PC-9 (cell line): Measurements from ENCODE around the gene CRYGB. TPM values are rescaled to one million over a fixed set of nuclear protein-coding genes. Genes with fewer than 3 reads are reported as not detected.
A peak's percentile ranks its signal among the peaks of the same experiment; 100 is the strongest.

Experiments used
- BruUV-seq: library from RNA; stranded (reverse); fragments of 400-500 nt; replicated peaks from 2 replicates; lab custom pipeline; 2021; lab: Mats Ljungman, UMichigan
- CTCF ChIA-PET: fragments of 300-600 bp; sonication (Branson Sonifier 250); formaldehyde crosslinking; loops from one replicate; lab custom pipeline; 2022; ENCODE audit warnings: antibody characterized with exemption; lab: Charles Lee
- POLR2A ChIA-PET: fragments of 300-600 bp; sonication (Branson Sonifier 250); formaldehyde crosslinking; loops from one replicate; lab custom pipeline; 2022; ENCODE audit warnings: antibody characterized with exemption; ENCODE audit not compliant: unreplicated experiment; lab: Charles Lee
- DNase-seq, 2 experiments: peaks; one replicate each; pipeline versions ENCODE4 v3.0.0 to v3.0.0-alpha.2; 2015 to 2022; ENCODE audit warnings: mixed read lengths in 1 of 2
- H2AFZ ChIP-seq: fragments of 200-600 bp; sonication (generic); 2 replicates; pipeline ENCODE4 v1.8.1; 2017; ENCODE audit warnings: antibody characterized with exemption
- H3F3A ChIP-seq: fragments of 200-600 bp; sonication (generic); 2 replicates; pipeline ENCODE4 v1.8.1; 2017; ENCODE audit warnings: antibody characterized with exemption, mild to moderate bottlenecking, low read depth; ENCODE audit not compliant: insufficient read depth
- H3K27ac ChIP-seq: fragments of 200-600 bp; sonication (generic); 2 replicates; pipeline ENCODE4 v1.6.1; 2016; ENCODE audit warnings: mixed run types
- H3K27me3 ChIP-seq: fragments of 200-600 bp; sonication (generic); 2 replicates; pipeline ENCODE4 v1.6.1; 2016; ENCODE audit warnings: low read depth, mixed run types; ENCODE audit not compliant: insufficient read depth
- H3K36me3 ChIP-seq: fragments of 200-600 bp; sonication (generic); 2 replicates; pipeline ENCODE4 v1.6.1; 2016; ENCODE audit warnings: low read depth, mixed run types
- H3K4me1 ChIP-seq: fragments of 200-600 bp; sonication (generic); replicated peaks from 2 replicates; pipeline ENCODE4 v1.6.1; 2016; ENCODE audit warnings: mixed run types; ENCODE audit not compliant: insufficient read depth
- H3K4me2 ChIP-seq: fragments of 200-600 bp; sonication (generic); 2 replicates; pipeline ENCODE4 v1.6.1; 2017; ENCODE audit warnings: mixed run types
- H3K4me3 ChIP-seq: fragments of 200-600 bp; sonication (generic); 2 replicates; pipeline ENCODE4 v1.6.1; 2016; ENCODE audit warnings: mixed run types
- H3K79me2 ChIP-seq: fragments of 200-600 bp; sonication (generic); 2 replicates; pipeline ENCODE4 v1.6.1; 2017; ENCODE audit warnings: low read depth, mixed run types
- H3K9me2 ChIP-seq: fragments of 200-600 bp; sonication (generic); 2 replicates; pipeline ENCODE4 v1.8.1; 2017; ENCODE audit warnings: mild to moderate bottlenecking; ENCODE audit not compliant: insufficient read depth
- H3K9me3 ChIP-seq: fragments of 200-600 bp; sonication (generic); 2 replicates; pipeline ENCODE4 v1.8.1; 2016; ENCODE audit warnings: low read depth; ENCODE audit not compliant: insufficient read depth
- H4K20me1 ChIP-seq: fragments of 200-600 bp; sonication (generic); 2 replicates; pipeline ENCODE4 v1.8.1; 2017; ENCODE audit not compliant: insufficient read depth
- CTCF ChIP-seq: fragments of 200-600 bp; sonication (generic); conservative IDR thresholded peaks from 2 replicates; pipeline ENCODE4 v1.6.1; 2017; ENCODE audit warnings: mixed run types, antibody characterized with exemption, mild to moderate bottlenecking, moderate library complexity
- EZH2 ChIP-seq: fragments of 200-600 bp; sonication (generic); IDR thresholded peaks from 2 replicates; pipeline ENCODE4 v1.8.0; 2017; ENCODE audit warnings: antibody characterized with exemption, low read depth
- intact Hi-C: fragments of 100-400 bp; cut with micrococcal nuclease; formaldehyde crosslinking; loops from one replicate; pipeline ENCODE4 v1.10.0; 2022; ENCODE audit not compliant: unreplicated experiment
- total RNA-seq: library from RNA; stranded (reverse); gene quantifications from 2 replicates; pipeline ENCODE4 v1.2.3, GENCODE V29; 2021

The CRYGB gene
- total RNA-seq, 1 experiment from 2014 or later = not detected

- H4K20me1 ChIP-seq = no peaks in the 10 kb centered on the region
- no peak overlapping the region for H3K4me3 ChIP-seq
- H3K9me2 ChIP-seq = no peaks in the 10 kb centered on the region
- H3K79me2 ChIP-seq = no peaks in the 10 kb centered on the region
- intact Hi-C loops = loop anchor here (1.0 to 2.0 kb wide), 2 partner anchors 72 to 80 kb away; partner anchors contain the start of gene IDH1
- POLR2A ChIA-PET = no interaction called here
- no peak overlapping the region for H2AFZ ChIP-seq
- H3K9me3 ChIP-seq = no peaks in the 10 kb centered on the region
- no peak for TF ChIP-seq EZH2
- TF ChIP-seq CTCF = peak; percentile 72
- H3K27ac ChIP-seq = no peak overlapping the region
- no peaks in the 10 kb centered on the region for H3K27me3 ChIP-seq
- peaks cover 17% of the 10 kb centered on the region for H3K4me1 ChIP-seq
- BruUV-seq = no TSS peak
- CTCF ChIA-PET = interaction anchor here (0.5 to 2.0 kb wide), 6 partner anchors 43 to 79 kb away, joined by 3 to 11 read pairs (median 4); partner anchors contain the start of gene IDH1
- H3F3A ChIP-seq = 0 out of 2 replicates have a peak, but pooled peaks cover 6% of the 10 kb centered on the region
- H3K4me2 ChIP-seq = peak overlapping the region; percentile 31; the same call in 1 of the 2 replicates
- DNase-seq = peak; percentile 56 to 66
- no peaks in the 10 kb centered on the region for H3K36me3 ChIP-seq
Measured at GRCh38 chr2:208175069-208175839, 29.3 kb upstream of the CRYGB start.

DNA sequence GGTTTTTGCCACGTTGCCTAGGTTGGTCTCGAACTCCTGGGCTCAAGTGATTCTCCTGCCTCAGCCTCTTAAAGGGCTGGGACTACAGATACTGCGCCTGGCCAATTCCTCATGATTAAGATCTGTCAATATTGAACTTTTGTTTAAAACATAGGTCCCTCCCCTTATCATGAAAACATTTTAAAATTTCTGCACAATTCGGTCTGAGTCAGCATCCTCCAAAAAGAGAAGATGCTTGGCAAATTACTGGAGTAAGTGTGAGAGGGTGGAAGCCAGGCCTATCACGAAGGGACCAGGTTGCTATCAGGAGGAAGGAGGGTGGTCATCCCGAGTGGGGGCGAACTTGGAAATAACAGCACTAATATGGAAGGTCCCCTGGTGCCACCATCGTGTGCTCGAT, 28.2 kb upstream of the CRYGB start:
- intact Hi-C loops = loop anchor here (2.0 kb wide), 1 partner anchor 71 kb away; no protein-coding TSS in a partner anchor
- POLR2A ChIA-PET = no interaction called here
- H3K4me3 ChIP-seq = no peak overlapping the region
- CTCF ChIA-PET = interaction anchor here (1.1 to 2.0 kb wide), 2 partner anchors 43 to 80 kb away, joined by 4 to 11 read pairs; partner anchors contain the start of gene IDH1
- no peaks in the 10 kb centered on the region for H3K36me3 ChIP-seq
- H3K9me3 ChIP-seq = no peaks in the 10 kb centered on the region
- no peak for TF ChIP-seq EZH2
- TF ChIP-seq CTCF = no peak
- H4K20me1 ChIP-seq = no peaks in the 10 kb centered on the region
- DNase-seq = no peak
- H3K79me2 ChIP-seq = no peaks in the 10 kb centered on the region
- H3F3A ChIP-seq = 0 out of 2 replicates have a peak, but pooled peaks cover 6% of the 10 kb centered on the region
- H3K4me1 ChIP-seq = peaks cover 8% of the 10 kb centered on the region
- H3K27me3 ChIP-seq = no peaks in the 10 kb centered on the region
- no peak overlapping the region for H2AFZ ChIP-seq
- no TSS peak for BruUV-seq
- H3K9me2 ChIP-seq = no peaks in the 10 kb centered on the region
- H3K4me2 ChIP-seq = no peak overlapping the region
- no peak overlapping the region for H3K27ac ChIP-seq

DNA sequence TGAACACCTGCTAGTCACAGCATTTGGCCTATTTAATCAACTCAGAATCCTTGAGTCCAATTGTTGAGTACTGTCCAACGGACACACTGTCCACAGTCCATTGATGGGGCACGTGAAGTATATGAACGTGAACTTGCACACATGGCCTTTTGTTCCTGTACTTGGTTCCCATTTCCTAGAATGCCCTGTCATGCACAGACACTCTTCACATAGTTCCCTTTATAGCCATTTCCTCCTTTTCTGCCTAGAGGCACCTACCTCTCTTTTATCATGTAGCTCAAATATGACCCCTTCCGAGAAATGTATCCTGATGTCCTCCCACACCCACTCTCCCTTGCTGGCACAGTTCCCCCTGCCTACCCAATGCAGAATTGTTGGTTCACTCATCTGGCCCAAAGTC, 26.2 kb upstream of the CRYGB start:
- H3K4me2 ChIP-seq = no peak overlapping the region
- no peaks in the 10 kb centered on the region for H3K36me3 ChIP-seq
- peaks cover 4% of the 10 kb centered on the region for H3K4me1 ChIP-seq
- ChIA-PET POLR2A (no interaction called here), CTCF (no interaction called here)
- H3K27ac ChIP-seq = no peak overlapping the region
- no peaks in the 10 kb centered on the region for H3K27me3 ChIP-seq
- no peak for TF ChIP-seq CTCF
- TF ChIP-seq EZH2 = no peak
- H2AFZ ChIP-seq = no peak overlapping the region
- H4K20me1 ChIP-seq = no peaks in the 10 kb centered on the region
- intact Hi-C loops = no loop called here
- no peak overlapping the region for H3K4me3 ChIP-seq
- 0 out of 2 replicates have a peak, but pooled peaks cover 3% of the 10 kb centered on the region for H3F3A ChIP-seq
- no peaks in the 10 kb centered on the region for H3K9me3 ChIP-seq
- H3K79me2 ChIP-seq = no peaks in the 10 kb centered on the region
- H3K9me2 ChIP-seq = no peaks in the 10 kb centered on the region
- BruUV-seq = no TSS peak
- DNase-seq = no peak
